Activated T-helper 1 cell treated with Interleukin-2 at 50 U/mL for 16 hours (primary cell): ENCODE results near the gene MT1G.
"Not testable (repeated sequence)": the region's sequence is repeated elsewhere in the genome, so short reads cannot be mapped to it uniquely, and the experiment has no call there.

ENCODE experiments used
- DNase-seq: peaks from one replicate; pipeline ENCODE4 v3.0.0-alpha.2; 2020; ENCODE audit warnings: low read depth

Gene MT1G

GRCh38 chr16:56667581-56668571, at the start of gene MT1G:
MT1G (minus strand) TSS chr16:56668065; CDS start chr16:56667993, 72 bp downstream.
- no peak for DNase-seq

GRCh38 chr16:56717532-56717931, 49.7 kb upstream of the MT1G start:
- not testable (repeated sequence) for DNase-seq

- no peak for DNase-seq
These were observed 48.9 kb upstream of the MT1G start for GRCh38 chr16:56716761-56717160.

- DNase-seq = no peak
These were observed 47.3 kb upstream of the MT1G start for GRCh38 chr16:56715126-56715525.

GRCh38 chr16:56713794-56714193, 45.9 kb upstream of the MT1G start:
- DNase-seq = no peak

- DNase-seq = no peak
These were observed 44.0 kb upstream of the MT1G start for GRCh38 chr16:56711862-56712261.

GRCh38 chr16:56710181-56710737, 42.4 kb upstream of the MT1G start:
- no peak for DNase-seq

- DNase-seq = no peak
These were observed 41.7 kb upstream of the MT1G start for GRCh38 chr16:56709443-56710040.

- DNase-seq = no peak
These were observed 40.9 kb upstream of the MT1G start for GRCh38 chr16:56708525-56709442.

GRCh38 chr16:56702836-56703235, 35.0 kb upstream of the MT1G start:
- no peak for DNase-seq

GRCh38 chr16:56701534-56701933, 33.7 kb upstream of the MT1G start:
- no peak for DNase-seq

- no peak for DNase-seq
These were observed 32.8 kb upstream of the MT1G start for GRCh38 chr16:56700631-56701030.

GRCh38 chr16:56700195-56700594, 32.3 kb upstream of the MT1G start:
- DNase-seq = no peak

GRCh38 chr16:56697456-56698155, 29.7 kb upstream of the MT1G start:
- DNase-seq = no peak

- DNase-seq = no peak
These were observed 27.4 kb upstream of the MT1G start for GRCh38 chr16:56695246-56695645.

GRCh38 chr16:56691885-56692284, 24.0 kb upstream of the MT1G start:
- DNase-seq = no peak

- DNase-seq = no peak
These were observed 22.7 kb upstream of the MT1G start for GRCh38 chr16:56690420-56691122.

- no peak for DNase-seq
These were observed 21.3 kb upstream of the MT1G start for GRCh38 chr16:56689171-56689570.

GRCh38 chr16:56688762-56689161, 20.9 kb upstream of the MT1G start:
- DNase-seq = no peak

GRCh38 chr16:56686758-56687157, 18.9 kb upstream of the MT1G start:
- DNase-seq = no peak
